Karpas-422 (cell line): ENCODE data around the gene EMX1. TPM values are rescaled to one million over a fixed set of nuclear protein-coding genes. Genes with fewer than 3 reads are reported as not detected.

Source experiments
- DNase-seq: peaks from one replicate; pipeline ENCODE4 v3.0.0-alpha.2; 2015
- H2AFZ ChIP-seq: fragments of 200-600 bp; sonication (generic); 2 replicates; pipeline ENCODE4 v1.6.1; 2014; ENCODE audit warnings: antibody characterized with exemption, low read length, mixed read lengths
- H3K27ac ChIP-seq: fragments of 200-600 bp; sonication (generic); 2 replicates; pipeline ENCODE4 v1.5.1; 2014; ENCODE audit warnings: mild to moderate bottlenecking, low read length, moderate library complexity
- H3K27me3 ChIP-seq: fragments of 200-600 bp; sonication (generic); 2 replicates; pipeline ENCODE4 v1.6.1; 2014; ENCODE audit warnings: low read length, mixed read lengths
- H3K36me3 ChIP-seq: fragments of 200-600 bp; sonication (generic); 2 replicates; pipeline ENCODE4 v1.6.1; 2014; ENCODE audit warnings: low read length, mixed read lengths; ENCODE audit not compliant: insufficient read depth
- H3K4me1 ChIP-seq: fragments of 200-600 bp; sonication (generic); 2 replicates; pipeline ENCODE4 v1.6.1; 2014; ENCODE audit warnings: mild to moderate bottlenecking, low read length, mixed read lengths
- H3K4me2 ChIP-seq: fragments of 200-600 bp; sonication (generic); 2 replicates; pipeline ENCODE4 v1.6.1; 2014; ENCODE audit warnings: low read length, low read depth, mild to moderate bottlenecking; ENCODE audit not compliant: poor library complexity, severe bottlenecking
- H3K4me3 ChIP-seq: fragments of 200-600 bp; sonication (generic); 2 replicates; pipeline ENCODE4 v1.5.1; 2014; ENCODE audit warnings: mild to moderate bottlenecking, antibody characterized with exemption, low read length, mixed read lengths
- H3K79me2 ChIP-seq: fragments of 200-600 bp; sonication (generic); 2 replicates; pipeline ENCODE4 v1.6.1; 2014; ENCODE audit warnings: mild to moderate bottlenecking, low read length, mixed read lengths
- H3K9ac ChIP-seq: fragments of 200-600 bp; sonication (generic); 2 replicates; pipeline ENCODE4 v1.6.0; 2014; ENCODE audit warnings: low read length
- H3K9me2 ChIP-seq: fragments of 200-600 bp; sonication (generic), shearing (Covaris generic); replicated peaks from 2 replicates; pipeline ENCODE4 v1.6.0; 2014; ENCODE audit warnings: mild to moderate bottlenecking, low read length, moderate library complexity; ENCODE audit not compliant: insufficient read depth
- H3K9me3 ChIP-seq: fragments of 300-700, 200-600 bp; sonication (generic); 2 replicates; pipeline ENCODE4 v1.6.1; 2014; ENCODE audit warnings: low read length, mixed read lengths
- H4K20me1 ChIP-seq: fragments of 200-600 bp; sonication (generic); 2 replicates; pipeline ENCODE4 v1.6.1; 2014; ENCODE audit warnings: mild to moderate bottlenecking, antibody characterized with exemption, low read length, low read depth; ENCODE audit not compliant: insufficient read depth
- total RNA-seq: library from RNA; depleted of rRNA; stranded (reverse); fragments of >200 nt; shearing (Covaris generic); gene quantifications from 2 replicates; pipeline ENCODE4 v1.2.3, GENCODE V29; 2014; ENCODE audit warnings: low replicate concordance

EMX1 gene
- total RNA-seq, 1 experiment from 2014 or later: not detected

- H3K4me2 ChIP-seq: no peak overlapping the region
- H3K9me3 ChIP-seq: no peaks in the 10 kb centered on the region
- H4K20me1 ChIP-seq: 0 out of 2 replicates have a peak, but pooled peaks cover 10% of the 10 kb centered on the region
- no peaks in the 10 kb centered on the region for H3K27me3 ChIP-seq
- no peak overlapping the region for H3K27ac ChIP-seq
- H3K36me3 ChIP-seq: no peaks in the 10 kb centered on the region
- no peak for DNase-seq
- H3K4me3 ChIP-seq: no peak overlapping the region
- H3K9ac ChIP-seq: no peak overlapping the region
- H2AFZ ChIP-seq: no peak overlapping the region
- H3K79me2 ChIP-seq: no peaks in the 10 kb centered on the region
- H3K4me1 ChIP-seq: no peaks in the 10 kb centered on the region
- H3K9me2 ChIP-seq: no peaks in the 10 kb centered on the region
Measured at GRCh38 chr2:72947952-72948830, 30.9 kb downstream of the EMX1 start.

- Histone ChIP-seq H3K9me2 (no peaks in the 10 kb centered on the region), H3K79me2 (no peaks in the 10 kb centered on the region), H3K36me3 (no peaks in the 10 kb centered on the region), H3K4me3 (no peak overlapping the region), H3K27me3 (no peaks in the 10 kb centered on the region), H4K20me1 (0 out of 2 replicates have a peak, but pooled peaks cover 6% of the 10 kb centered on the region), H3K27ac (no peak overlapping the region), H2AFZ (no peak overlapping the region), H3K4me1 (no peaks in the 10 kb centered on the region), H3K9ac (no peak overlapping the region), H3K9me3 (no peaks in the 10 kb centered on the region), H3K4me2 (no peak overlapping the region)
- no peak for DNase-seq
Measured at GRCh38 chr2:72949045-72949444, 31.7 kb downstream of the EMX1 start.

GRCh38 chr2:72949642-72950041 lies 32.3 kb downstream of the EMX1 start:
- H3K4me1 ChIP-seq: no peaks in the 10 kb centered on the region
- DNase-seq: no peak
- no peaks in the 10 kb centered on the region for H3K9me2 ChIP-seq
- no peak overlapping the region for H3K9ac ChIP-seq
- H3K27me3 ChIP-seq: no peaks in the 10 kb centered on the region
- no peak overlapping the region for H3K27ac ChIP-seq
- H4K20me1 ChIP-seq: 0 out of 2 replicates have a peak, but pooled peaks cover 6% of the 10 kb centered on the region
- H3K9me3 ChIP-seq: no peaks in the 10 kb centered on the region
- no peaks in the 10 kb centered on the region for H3K79me2 ChIP-seq
- H3K4me3 ChIP-seq: no peak overlapping the region
- no peaks in the 10 kb centered on the region for H3K36me3 ChIP-seq
- no peak overlapping the region for H3K4me2 ChIP-seq
- no peak overlapping the region for H2AFZ ChIP-seq

DNA sequence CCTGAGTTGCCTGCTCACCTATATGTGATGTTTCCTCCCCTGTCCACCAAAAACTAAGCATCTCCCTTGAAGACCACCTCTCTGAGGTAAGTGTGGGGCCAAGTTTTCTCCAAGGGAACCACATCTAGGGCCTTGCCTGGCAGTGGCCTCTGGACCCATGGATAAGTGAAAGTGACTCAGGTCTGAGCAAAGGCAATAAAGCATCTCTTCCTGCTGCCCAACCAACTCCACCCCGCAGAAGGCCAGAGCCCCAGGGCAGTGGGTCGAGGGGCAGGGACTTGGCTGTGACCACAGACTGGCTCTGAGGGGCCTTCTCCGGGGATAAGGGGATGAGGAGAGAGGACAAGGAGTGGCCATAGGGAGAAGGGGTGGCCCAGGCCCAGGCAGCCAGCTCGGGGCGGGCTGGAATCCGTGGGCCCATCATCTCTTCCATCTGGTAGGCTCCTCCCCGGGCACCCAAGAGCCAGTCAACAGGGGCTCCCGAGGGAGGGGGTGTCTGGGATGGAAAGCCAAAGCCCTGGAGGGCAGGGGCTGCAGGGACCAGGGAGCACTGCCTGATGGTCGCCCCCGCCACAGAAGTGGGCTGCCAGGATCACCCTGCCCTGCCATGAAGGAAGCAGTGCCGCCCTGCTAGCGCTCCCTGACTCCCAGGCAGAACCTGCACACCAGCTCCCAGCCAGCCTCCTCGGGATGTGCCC lies 33.4 kb downstream of the EMX1 start:
- Histone ChIP-seq H4K20me1 (0 out of 2 replicates have a peak, but pooled peaks cover 6% of the 10 kb centered on the region), H2AFZ (no peak overlapping the region), H3K4me3 (no peak overlapping the region), H3K9me2 (no peaks in the 10 kb centered on the region), H3K9ac (no peak overlapping the region), H3K79me2 (no peaks in the 10 kb centered on the region), H3K4me2 (no peak overlapping the region), H3K9me3 (no peaks in the 10 kb centered on the region), H3K36me3 (no peaks in the 10 kb centered on the region), H3K27me3 (no peaks in the 10 kb centered on the region), H3K4me1 (no peaks in the 10 kb centered on the region), H3K27ac (no peak overlapping the region)
- DNase-seq: no peak

- Histone ChIP-seq H3K4me2 (no peak overlapping the region), H3K27me3 (no peaks in the 10 kb centered on the region), H3K27ac (no peak overlapping the region), H3K9ac (no peak overlapping the region), H3K4me1 (no peaks in the 10 kb centered on the region), H2AFZ (no peak overlapping the region), H3K79me2 (no peaks in the 10 kb centered on the region), H4K20me1 (0 out of 2 replicates have a peak, but pooled peaks cover 6% of the 10 kb centered on the region), H3K36me3 (no peaks in the 10 kb centered on the region), H3K9me2 (no peaks in the 10 kb centered on the region), H3K9me3 (no peaks in the 10 kb centered on the region), H3K4me3 (no peak overlapping the region)
- no peak for DNase-seq
Measured at GRCh38 chr2:72951303-72952095, 34.2 kb downstream of the EMX1 start.

GRCh38 chr2:72952110-72952823 lies 34.9 kb downstream of the EMX1 start:
- no peaks in the 10 kb centered on the region for H3K4me1 ChIP-seq

GRCh38 chr2:72952961-72953360 lies 35.6 kb downstream of the EMX1 start:
- 0 out of 2 replicates have a peak, but pooled peaks cover 6% of the 10 kb centered on the region for H4K20me1 ChIP-seq
- H3K9me3 ChIP-seq: no peaks in the 10 kb centered on the region
- no peak overlapping the region for H3K4me3 ChIP-seq
- H3K27me3 ChIP-seq: no peaks in the 10 kb centered on the region
- H3K36me3 ChIP-seq: no peaks in the 10 kb centered on the region
- no peaks in the 10 kb centered on the region for H3K79me2 ChIP-seq
- no peak for DNase-seq
- H3K4me2 ChIP-seq: no peak overlapping the region
- H3K9ac ChIP-seq: no peak overlapping the region
- no peak overlapping the region for H3K27ac ChIP-seq
- no peaks in the 10 kb centered on the region for H3K9me2 ChIP-seq
- H3K4me1 ChIP-seq: no peaks in the 10 kb centered on the region
- H2AFZ ChIP-seq: no peak overlapping the region

More at GRCh38 chr2:72952110-72952823, 34.9 kb downstream of the EMX1 start:
- H4K20me1 ChIP-seq: 0 out of 2 replicates have a peak, but pooled peaks cover 6% of the 10 kb centered on the region
- H3K4me2 ChIP-seq: no peak overlapping the region
- no peak for DNase-seq
- H3K36me3 ChIP-seq: no peaks in the 10 kb centered on the region
- H3K27me3 ChIP-seq: no peaks in the 10 kb centered on the region
- H3K9me3 ChIP-seq: no peaks in the 10 kb centered on the region
- no peak overlapping the region for H3K27ac ChIP-seq
- no peak overlapping the region for H2AFZ ChIP-seq
- H3K9ac ChIP-seq: no peak overlapping the region
- no peaks in the 10 kb centered on the region for H3K9me2 ChIP-seq
- H3K79me2 ChIP-seq: no peaks in the 10 kb centered on the region
- no peak overlapping the region for H3K4me3 ChIP-seq
